Endodermal cell (in vitro differentiated cells): Measurements from ENCODE around the gene APOBEC3C. TPM values are rescaled to one million over a fixed set of nuclear protein-coding genes. Genes with fewer than 3 reads are reported as not detected.
A peak's percentile ranks its signal among the peaks of the same experiment; 100 is the strongest.

ENCODE experiments used
- DNase-seq: peaks from one replicate; pipeline ENCODE4 v3.0.0-alpha.2; 2017
- H3K27ac ChIP-seq: 2 replicates; pipeline ENCODE4 v1.5.1; 2013; ENCODE audit warnings: mild to moderate bottlenecking, low read depth, low read length, moderate library complexity
- H3K27me3 ChIP-seq: 2 replicates; pipeline ENCODE4 v1.6.1; 2013; ENCODE audit warnings: mild to moderate bottlenecking, low read length, moderate library complexity; ENCODE audit not compliant: insufficient read depth, control insufficient read depth, poor library complexity, severe bottlenecking
- H3K36me3 ChIP-seq: 2 replicates; pipeline ENCODE4 v1.7.0; 2013; ENCODE audit warnings: mild to moderate bottlenecking, low read length, moderate library complexity; ENCODE audit not compliant: control insufficient read depth, insufficient read depth
- H3K4me1 ChIP-seq: one replicate; pipeline ENCODE4 v1.7.0; 2013; ENCODE audit warnings: low read length; ENCODE audit not compliant: control insufficient read depth, insufficient read depth
- H3K4me3 ChIP-seq: 2 replicates; pipeline ENCODE4 v1.5.1; 2013; ENCODE audit warnings: mild to moderate bottlenecking, low read length, moderate library complexity
- H3K9ac ChIP-seq: 2 replicates; pipeline ENCODE4 v1.6.1; 2013; ENCODE audit warnings: mild to moderate bottlenecking, low read length, moderate library complexity; ENCODE audit not compliant: poor library complexity, severe bottlenecking; ENCODE audit errors: extremely low read depth
- H3K9me3 ChIP-seq: 2 replicates; pipeline ENCODE4 v1.6.1; 2013; ENCODE audit warnings: mild to moderate bottlenecking, low read length, moderate library complexity; ENCODE audit not compliant: control insufficient read depth
- H3K27ac Mint-ChIP-seq: 2 replicates; pipeline ENCODE4 v1.8.0; 2020; ENCODE audit warnings: mixed read lengths
- H3K27me3 Mint-ChIP-seq: 2 replicates; pipeline ENCODE4 v1.8.0; 2021; ENCODE audit warnings: mild to moderate bottlenecking, mixed read lengths; ENCODE audit not compliant: insufficient read depth
- H3K36me3 Mint-ChIP-seq: 2 replicates; pipeline ENCODE4 v1.8.0; 2020; ENCODE audit warnings: low read depth, mixed read lengths
- H3K4me1 Mint-ChIP-seq: 2 replicates; pipeline ENCODE4 v1.8.0; 2020; ENCODE audit warnings: mixed read lengths
- H3K4me3 Mint-ChIP-seq: 2 replicates; pipeline ENCODE4 v1.8.0; 2020; ENCODE audit warnings: mild to moderate bottlenecking, moderate library complexity, mixed read lengths
- H3K9me3 Mint-ChIP-seq: 2 replicates; pipeline ENCODE4 v1.8.0; 2020; ENCODE audit warnings: mild to moderate bottlenecking, mixed read lengths
- CTCF ChIP-seq: fragments of 200-600 bp; sonication (generic); conservative IDR thresholded peaks from 2 replicates; pipeline ENCODE4 v1.5.0; 2021; ENCODE audit warnings: antibody characterized with exemption, mild to moderate bottlenecking
- WGBS, 2 experiments: methylation state at CpG; one replicate each; pipeline versions ENCODE4 v1.1.5 to v1.1.7; 2013; ENCODE audit warnings: missing lambda C conversion rate in 2 of 2, mixed read lengths in 1 of 2; ENCODE audit not compliant: insufficient coverage in 1 of 2, insufficient read length in 1 of 2; 5-methylcytosine and 5-hydroxymethylcytosine counted together
- total RNA-seq, 2 donors: library from RNA; stranded (reverse); fragmentation: NEBNext Ultra II Directional in 1 of 2; extraction: Animal tissue kit (Norgen Biotek cat#: 25700) in 1 of 2; gene quantifications; 2 replicates in 1 of 2; 3 replicates in 1 of 2; pipeline ENCODE4 v1.2.1, GENCODE V29; 2021

APOBEC3C gene
- total RNA-seq, 2 donors from 2014 or later = 26.1 to 27.4 TPM

- Mint-ChIP-seq H3K27ac (peak overlapping the region; percentile 2), H3K27me3 (no peaks in the 10 kb centered on the region), H3K9me3 (no peaks in the 10 kb centered on the region), H3K4me3 (no peak overlapping the region), H3K4me1 (peaks cover 3% of the 10 kb centered on the region), H3K36me3 (no peaks in the 10 kb centered on the region)
- no peak for DNase-seq
- 77 to 82% methylated on average over 8 to 13 of the region's 13 CpGs for WGBS, 2 experiments
- no peaks in the 10 kb centered on the region for H3K4me1 ChIP-seq
- H3K9ac ChIP-seq = no peak overlapping the region
- peak; percentile 65 for TF ChIP-seq CTCF
- no peaks in the 10 kb centered on the region for H3K9me3 ChIP-seq
- no peak overlapping the region for H3K4me3 ChIP-seq
- no peaks in the 10 kb centered on the region for H3K36me3 ChIP-seq
- H3K27ac ChIP-seq = no peak overlapping the region
- no peaks in the 10 kb centered on the region for H3K27me3 ChIP-seq
These were observed 54.2 kb downstream of the APOBEC3C start for GRCh38 chr22:39068033-39068785.

Other genes with a start within 250 kb of the APOBEC3C start
- gene DNAL4, start 220.1 kb upstream of the APOBEC3C start, total RNA-seq = 10 to 100 TPM; 24.8 to 29.8 TPM
- gene NPTXR, start 170.2 kb upstream of the APOBEC3C start, total RNA-seq = 1 to 10 TPM; 2.1 to 2.5 TPM
- gene CBX6, start 142.0 kb upstream of the APOBEC3C start, total RNA-seq = 10 to 100 TPM; 12.8 to 28.2 TPM
- gene APOBEC3A, start 56.6 kb upstream of the APOBEC3C start, total RNA-seq = not detected
- 1 to 10 TPM; 4.1 to 5.4 TPM for gene APOBEC3B, start 31.9 kb upstream of the APOBEC3C start, total RNA-seq
- gene APOBEC3D, start 6.9 kb downstream of the APOBEC3C start, total RNA-seq = 10 to 100 TPM in 1 of 2 donors, 1 to 10 TPM in 1; 8.6 to 14.4 TPM
- 10 to 100 TPM; 16.2 to 24.2 TPM for gene APOBEC3F, start 26.6 kb downstream of the APOBEC3C start, total RNA-seq
- gene APOBEC3G, start 63.0 kb downstream of the APOBEC3C start, total RNA-seq = 10 to 100 TPM in 1 of 2 donors, 1 to 10 TPM in 1; 8.7 to 19.7 TPM
- gene APOBEC3H, start 83.0 kb downstream of the APOBEC3C start, total RNA-seq = not detected
- 10 to 100 TPM; 14.2 to 22.0 TPM for gene CBX7, start 138.4 kb downstream of the APOBEC3C start, total RNA-seq
- gene PDGFB, start 230.7 kb downstream of the APOBEC3C start, total RNA-seq = 10 to 100 TPM in 1 of 2 donors, 1 to 10 TPM in 1; 5.9 to 10.4 TPM